Renal cortex interstitium (tissue), 11 donors: ENCODE data around the gene TOR1A. TPM values are rescaled to one million over a fixed set of nuclear protein-coding genes. Genes with fewer than 3 reads are reported as not detected.
"Not testable (repeated sequence)": the region's sequence is repeated elsewhere in the genome, so short reads cannot be mapped to it uniquely, and the experiment has no call there.

Experiments used
- DNase-seq, 11 donors: peaks; one replicate each; pipeline ENCODE4 v3.0.0-alpha.2; 2013; ENCODE audit warnings: low read depth in 9 of 11, low spot score in 4 of 11; ENCODE audit errors: extremely low read depth in 1 of 11
- polyA plus RNA-seq, 3 donors: library from polyadenylated mRNA; unstranded; fragments of 120-200 nt; gene quantifications; one replicate each; pipeline ENCODE4 v1.2.1, GENCODE V29; 2013; ENCODE audit not compliant: insufficient read length in 3 of 3

Gene TOR1A
- polyA plus RNA-seq, 3 donors, result 40.2 to 43.4 (median 41.2) TPM

GRCh38 chr9:129803676-129804060, 20.3 kb downstream of the TOR1A start:
- DNase-seq, result no peak

- peak; percentile 79 to 95 (median 90) for DNase-seq
Measured at GRCh38 chr9:129802833-129803675, 20.9 kb downstream of the TOR1A start, which contains the start of gene TOR1B. Gene TOR1B (plus strand): TSS chr9:129803184. CDS start chr9:129803213, 29 bp downstream.

- DNase-seq, result no peak
Measured at GRCh38 chr9:129801504-129801903, 22.4 kb downstream of the TOR1A start.

GRCh38 chr9:129798973-129799372, 25.0 kb downstream of the TOR1A start:
- no peak for DNase-seq

GRCh38 chr9:129796029-129796428, 27.9 kb downstream of the TOR1A start:
- not testable (repeated sequence) for DNase-seq

GRCh38 chr9:129794549-129794948, 29.4 kb downstream of the TOR1A start:
- DNase-seq, result no peak

- no peak for DNase-seq
Measured at GRCh38 chr9:129786481-129786880, 37.5 kb downstream of the TOR1A start.

GRCh38 chr9:129785866-129786265, 38.1 kb downstream of the TOR1A start:
- DNase-seq, result no peak

- DNase-seq, result not testable (repeated sequence)
Measured at GRCh38 chr9:129784970-129785369, 39.0 kb downstream of the TOR1A start.

GRCh38 chr9:129783516-129784361, 40.2 kb downstream of the TOR1A start:
- DNase-seq, result peak in 6 of 11 donors; percentile 59 to 72 (median 61)

GRCh38 chr9:129781981-129782380, 42.0 kb downstream of the TOR1A start:
- no peak for DNase-seq

- DNase-seq, result no peak
Measured at GRCh38 chr9:129781131-129781530, 42.8 kb downstream of the TOR1A start.

- no peak for DNase-seq
Measured at GRCh38 chr9:129779560-129780190, 44.3 kb downstream of the TOR1A start.

GRCh38 chr9:129778469-129778868, 45.5 kb downstream of the TOR1A start:
- DNase-seq, result no peak

- no peak for DNase-seq
Measured at GRCh38 chr9:129777769-129778130, 46.2 kb downstream of the TOR1A start.

GRCh38 chr9:129776938-129777768, 46.8 kb downstream of the TOR1A start:
- DNase-seq, result peak in 8 of 11 donors; percentile 39 to 76 (median 68)

- no peak for DNase-seq
Measured at GRCh38 chr9:129776566-129776937, 47.4 kb downstream of the TOR1A start.

GRCh38 chr9:129776096-129776495, 47.8 kb downstream of the TOR1A start:
- not testable (repeated sequence) for DNase-seq

- no peak for DNase-seq
Measured at GRCh38 chr9:129775448-129775798, 48.5 kb downstream of the TOR1A start.
